Retinal pigment epithelial cell (primary cell): Measurements from ENCODE around the gene DBF4B.

Experiments
- DNase-seq: peaks from one replicate; pipeline ENCODE4 v3.0.0-alpha.2; 2010; ENCODE audit warnings: low read depth
- H3K4me3 ChIP-seq: 2 replicates; pipeline ENCODE4 v1.5.1; 2011; ENCODE audit warnings: mild to moderate bottlenecking, low read length, control low read depth, moderate library complexity
- CTCF ChIP-seq: conservative IDR thresholded peaks from 2 replicates; pipeline ENCODE4 v1.5.1; 2011; ENCODE audit warnings: low read depth, low read length, control low read depth, inconsistent platforms

The DBF4B gene

GRCh38 chr17:44708401-44709263 lies at the start of gene DBF4B:
Gene DBF4B (plus strand): TSS chr17:44708665. CDS start chr17:44708821, 156 bp downstream.
- TF ChIP-seq CTCF, result no peak
- peak; percentile 57 for DNase-seq
- peak within 1 kb of the TSS; percentile 99 for H3K4me3 ChIP-seq

- no peak for DNase-seq
- H3K4me3 ChIP-seq, result no peak overlapping the region
- TF ChIP-seq CTCF, result no peak
Observed at GRCh38 chr17:44661835-44662234, 46.6 kb upstream of the DBF4B start.

GRCh38 chr17:44663095-44663494 lies 45.4 kb upstream of the DBF4B start:
- no peak overlapping the region for H3K4me3 ChIP-seq
- DNase-seq, result no peak
- TF ChIP-seq CTCF, result no peak

- H3K4me3 ChIP-seq, result no peak overlapping the region
- TF ChIP-seq CTCF, result no peak
- no peak for DNase-seq
Observed at GRCh38 chr17:44664867-44665266, 43.6 kb upstream of the DBF4B start.

- TF ChIP-seq CTCF, result no peak
- DNase-seq, result no peak
- no peak overlapping the region for H3K4me3 ChIP-seq
Observed at GRCh38 chr17:44666006-44666405, 42.5 kb upstream of the DBF4B start.

- H3K4me3 ChIP-seq, result no peak overlapping the region
- no peak for DNase-seq
- TF ChIP-seq CTCF, result peak; percentile 62
Observed at GRCh38 chr17:44672479-44673093, 35.9 kb upstream of the DBF4B start.

- DNase-seq, result no peak
- H3K4me3 ChIP-seq, result no peak overlapping the region
- TF ChIP-seq CTCF, result no peak
Observed at GRCh38 chr17:44673893-44674292, 34.6 kb upstream of the DBF4B start.
